ENCODE results near the gene C2CD4C.
"Not testable (repeated sequence)": the region's sequence is repeated elsewhere in the genome, so short reads cannot be mapped to it uniquely, and the experiment has no call there.

Gene C2CD4C

GRCh38 chr19:397941-398706, 10.8 kb downstream of the C2CD4C start:
- no peak for DNase-seq

GRCh38 chr19:397321-397720, 11.6 kb downstream of the C2CD4C start:
- DNase-seq, result no peak

GRCh38 chr19:395467-395866, 13.5 kb downstream of the C2CD4C start:
- DNase-seq, result no peak

- not testable (repeated sequence) for DNase-seq
Observed at GRCh38 chr19:394857-395256, 14.1 kb downstream of the C2CD4C start.

- DNase-seq, result not testable (repeated sequence)
Observed at GRCh38 chr19:393560-393959, 15.4 kb downstream of the C2CD4C start.

- no peak for DNase-seq
Observed at GRCh38 chr19:392375-392970, 16.5 kb downstream of the C2CD4C start.

- no peak for DNase-seq
Observed at GRCh38 chr19:391726-392374, 17.1 kb downstream of the C2CD4C start.

GRCh38 chr19:391207-391557, 17.8 kb downstream of the C2CD4C start:
- DNase-seq, result no peak

- DNase-seq, result no peak
Observed at GRCh38 chr19:390386-391206, 18.4 kb downstream of the C2CD4C start.

- no peak for DNase-seq
Observed at GRCh38 chr19:389935-390289, 19.0 kb downstream of the C2CD4C start.

- no peak for DNase-seq
Observed at GRCh38 chr19:389255-389934, 19.6 kb downstream of the C2CD4C start.

GRCh38 chr19:388691-389090, 20.3 kb downstream of the C2CD4C start:
- DNase-seq, result no peak

- no peak for DNase-seq
Observed at GRCh38 chr19:387777-388176, 21.2 kb downstream of the C2CD4C start.

- not testable (repeated sequence) for DNase-seq
Observed at GRCh38 chr19:386632-387301, 22.2 kb downstream of the C2CD4C start.

- DNase-seq, result not testable (repeated sequence)
Observed at GRCh38 chr19:386189-386588, 22.8 kb downstream of the C2CD4C start.

- DNase-seq, result no peak
Observed at GRCh38 chr19:384799-385169, 24.2 kb downstream of the C2CD4C start.

GRCh38 chr19:383922-384798, 24.8 kb downstream of the C2CD4C start:
- no peak for DNase-seq

GRCh38 chr19:383040-383439, 25.9 kb downstream of the C2CD4C start:
- no peak for DNase-seq

GRCh38 chr19:382578-382977, 26.4 kb downstream of the C2CD4C start:
- not testable (repeated sequence) for DNase-seq

GRCh38 chr19:381901-382300, 27.0 kb downstream of the C2CD4C start:
- DNase-seq, result not testable (repeated sequence)

GRCh38 chr19:380618-381219, 28.2 kb downstream of the C2CD4C start:
- DNase-seq, result not testable (repeated sequence)
